Fibroblast of villous mesenchyme (primary cell): ENCODE measurements around the gene CASP7. TPM values are rescaled to one million over a fixed set of nuclear protein-coding genes. Genes with fewer than 3 reads are reported as not detected.

Experiments used
- DNase-seq: peaks from one replicate; pipeline ENCODE4 v3.0.0-alpha.2; 2010; ENCODE audit warnings: low read depth
- H3K4me3 ChIP-seq: 2 replicates; pipeline ENCODE4 v1.5.1; 2011; ENCODE audit warnings: low read depth, mild to moderate bottlenecking, low read length
- total RNA-seq: library from RNA; depleted of rRNA; stranded (reverse); fragments of >200 nt; gene quantifications from 2 replicates; pipeline ENCODE4 v1.2.3, GENCODE V29; 2012
- TF ChIP-seq, protein P1 (sequence below): IDR thresholded peaks from 2 replicates; pipeline ENCODE4 v1.5.1; 2012; ENCODE audit warnings: low read depth, mild to moderate bottlenecking, low read length; ENCODE audit not compliant: insufficient read depth

Gene CASP7
- 24.8 and 35.4 TPM in 2 replicates for total RNA-seq

DNA sequence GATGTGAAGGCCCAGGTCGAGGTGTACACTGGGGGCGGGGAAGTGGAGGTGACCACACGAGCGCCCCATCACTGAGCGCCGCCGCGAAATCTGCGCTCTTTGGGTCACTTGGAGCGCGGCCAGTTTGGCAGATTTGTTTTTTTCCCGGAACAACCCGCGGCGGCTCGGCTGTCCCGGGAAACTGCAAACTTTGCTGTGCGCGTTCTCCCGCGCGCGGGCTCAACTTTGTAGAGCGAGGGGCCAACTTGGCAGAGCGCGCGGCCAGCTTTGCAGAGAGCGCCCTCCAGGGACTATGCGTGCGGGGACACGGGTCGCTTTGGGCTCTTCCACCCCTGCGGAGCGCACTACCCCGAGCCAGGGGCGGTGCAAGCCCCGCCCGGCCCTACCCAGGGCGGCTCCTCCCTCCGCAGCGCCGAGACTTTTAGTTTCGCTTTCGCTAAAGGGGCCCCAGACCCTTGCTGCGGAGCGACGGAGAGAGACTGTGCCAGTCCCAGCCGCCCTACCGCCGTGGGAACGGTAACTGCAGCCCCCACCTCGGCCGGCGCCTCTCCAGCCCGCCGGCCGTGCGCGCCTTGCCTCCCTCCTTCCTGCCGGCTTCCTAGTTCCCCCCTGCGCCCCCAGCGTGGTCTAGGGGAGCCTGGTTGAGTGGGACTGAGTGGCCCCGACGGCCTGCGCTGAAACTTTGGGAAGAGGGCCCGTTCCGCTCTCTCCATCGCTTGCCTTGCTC, at the start of gene CASP7:
CASP7 (plus strand) TSS at position 450 of the 727 bp plus-strand sequence. CDS start 17,582 bp downstream, outside the sequence.
- TF ChIP-seq, protein P1, sequence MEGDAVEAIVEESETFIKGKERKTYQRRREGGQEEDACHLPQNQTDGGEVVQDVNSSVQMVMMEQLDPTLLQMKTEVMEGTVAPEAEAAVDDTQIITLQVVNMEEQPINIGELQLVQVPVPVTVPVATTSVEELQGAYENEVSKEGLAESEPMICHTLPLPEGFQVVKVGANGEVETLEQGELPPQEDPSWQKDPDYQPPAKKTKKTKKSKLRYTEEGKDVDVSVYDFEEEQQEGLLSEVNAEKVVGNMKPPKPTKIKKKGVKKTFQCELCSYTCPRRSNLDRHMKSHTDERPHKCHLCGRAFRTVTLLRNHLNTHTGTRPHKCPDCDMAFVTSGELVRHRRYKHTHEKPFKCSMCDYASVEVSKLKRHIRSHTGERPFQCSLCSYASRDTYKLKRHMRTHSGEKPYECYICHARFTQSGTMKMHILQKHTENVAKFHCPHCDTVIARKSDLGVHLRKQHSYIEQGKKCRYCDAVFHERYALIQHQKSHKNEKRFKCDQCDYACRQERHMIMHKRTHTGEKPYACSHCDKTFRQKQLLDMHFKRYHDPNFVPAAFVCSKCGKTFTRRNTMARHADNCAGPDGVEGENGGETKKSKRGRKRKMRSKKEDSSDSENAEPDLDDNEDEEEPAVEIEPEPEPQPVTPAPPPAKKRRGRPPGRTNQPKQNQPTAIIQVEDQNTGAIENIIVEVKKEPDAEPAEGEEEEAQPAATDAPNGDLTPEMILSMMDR, result no peak
- DNase-seq, result peak; percentile 88
- peak within 1 kb of the TSS; percentile 99 for H3K4me3 ChIP-seq

DNA sequence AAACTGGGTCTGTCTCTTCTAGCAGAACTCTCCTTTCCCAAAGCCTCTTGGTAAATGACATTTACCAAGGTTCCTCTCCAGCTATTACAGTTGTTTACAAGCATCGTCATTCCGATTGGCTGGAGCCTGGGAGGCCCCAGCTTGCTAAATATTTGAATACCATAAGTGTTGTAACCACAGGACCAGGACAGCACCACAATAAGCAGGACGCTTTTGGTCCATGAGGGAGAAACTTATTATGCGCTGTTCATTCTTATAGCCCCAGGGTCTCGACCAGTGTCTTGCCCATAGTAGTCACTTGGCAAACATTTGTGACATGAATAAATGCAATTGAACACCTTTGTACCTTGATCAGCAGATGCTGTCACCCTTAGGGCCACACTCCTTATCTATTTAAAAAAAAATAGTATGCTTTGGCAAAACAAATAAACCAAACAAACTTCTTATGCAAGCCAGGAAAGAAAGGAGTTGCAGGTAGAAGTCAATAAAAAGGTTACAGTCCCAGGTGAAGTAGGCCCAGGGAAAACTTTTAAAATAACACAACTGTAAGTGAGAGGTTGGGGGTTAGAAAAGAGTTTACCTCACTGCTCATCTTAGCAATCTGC, 48.7 kb upstream of the CASP7 start:
- TF ChIP-seq, protein P1, result no peak
- DNase-seq, result no peak

DNA sequence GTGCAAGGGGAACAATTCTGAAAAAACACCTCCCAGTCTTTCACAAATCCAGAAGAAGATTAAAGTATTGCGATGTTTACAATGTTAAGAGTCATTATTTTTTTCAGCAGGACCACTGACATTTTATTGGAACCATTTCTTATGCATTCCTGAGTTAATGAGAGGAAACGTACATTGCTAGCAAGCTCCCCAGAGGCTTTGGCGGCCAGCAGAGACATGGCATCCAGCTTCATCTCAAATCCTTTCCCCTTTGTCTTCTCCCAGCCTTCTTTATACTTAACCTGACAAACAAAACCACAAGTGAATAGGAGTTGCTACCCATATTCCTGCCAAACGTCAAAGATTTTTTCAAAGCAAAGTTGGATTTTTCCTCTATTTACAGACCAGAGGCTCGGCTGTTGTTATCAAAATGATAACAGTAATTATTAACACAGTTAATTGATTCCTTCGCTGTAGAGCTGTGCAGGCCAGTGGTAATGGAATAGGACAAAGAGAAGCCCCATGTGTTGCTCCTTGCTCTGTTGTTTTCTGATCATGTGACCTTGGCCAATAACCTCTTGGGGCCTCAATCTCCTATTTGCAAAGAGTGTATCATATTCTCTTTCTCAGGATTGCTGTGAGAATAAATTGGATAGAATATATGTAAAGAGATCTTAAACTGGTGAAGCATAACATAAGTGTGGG, 47.9 kb upstream of the CASP7 start:
- TF ChIP-seq, protein P1, result no peak
- DNase-seq, result no peak
- H3K4me3 ChIP-seq, result no peak overlapping the region

More for the DNA sequence above, 48.7 kb upstream of the CASP7 start:
- no peak overlapping the region for H3K4me3 ChIP-seq

DNA sequence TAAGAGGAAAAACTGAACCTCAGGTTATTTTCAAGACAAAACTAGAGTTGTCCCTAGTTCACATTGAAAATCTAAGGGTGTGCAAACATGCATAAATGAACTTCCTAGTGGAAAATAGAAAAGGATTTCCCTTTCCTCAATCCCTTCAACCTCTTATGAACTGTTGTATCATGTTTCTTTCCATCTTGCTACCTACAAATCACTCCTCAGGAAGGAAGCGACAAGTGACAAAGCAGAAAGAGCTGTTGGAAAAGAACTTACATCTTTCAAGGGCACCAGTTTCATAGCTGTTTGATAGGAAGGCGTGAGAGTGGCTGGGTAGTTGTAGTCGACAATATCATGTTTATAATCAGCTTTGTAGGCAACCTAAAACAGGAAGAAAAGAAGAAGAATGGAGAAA, 39.7 kb upstream of the CASP7 start:
- TF ChIP-seq, protein P1, result no peak
- no peak for DNase-seq

DNA sequence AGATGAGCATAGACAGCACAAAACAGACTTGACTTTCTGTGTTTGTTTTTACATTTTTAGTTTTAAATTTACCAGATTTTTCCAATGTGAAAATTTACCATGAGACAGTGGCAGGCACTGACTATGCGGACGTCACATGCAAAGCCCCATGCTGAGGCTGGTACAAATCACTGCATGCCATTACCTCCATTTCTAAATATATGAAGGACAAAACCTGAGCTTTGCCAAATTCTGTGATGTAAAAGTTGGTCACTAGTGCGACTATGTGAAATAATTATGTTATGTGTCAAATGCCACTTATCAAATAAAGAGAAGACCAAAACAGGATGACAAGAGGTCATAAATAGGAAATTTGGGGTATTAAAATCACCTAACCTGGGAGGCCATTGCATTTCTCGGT, 38.0 kb upstream of the CASP7 start:
- TF ChIP-seq, protein P1, result no peak
- no peak overlapping the region for H3K4me3 ChIP-seq

More for the DNA sequence above, 39.7 kb upstream of the CASP7 start:
- H3K4me3 ChIP-seq, result no peak overlapping the region

DNA sequence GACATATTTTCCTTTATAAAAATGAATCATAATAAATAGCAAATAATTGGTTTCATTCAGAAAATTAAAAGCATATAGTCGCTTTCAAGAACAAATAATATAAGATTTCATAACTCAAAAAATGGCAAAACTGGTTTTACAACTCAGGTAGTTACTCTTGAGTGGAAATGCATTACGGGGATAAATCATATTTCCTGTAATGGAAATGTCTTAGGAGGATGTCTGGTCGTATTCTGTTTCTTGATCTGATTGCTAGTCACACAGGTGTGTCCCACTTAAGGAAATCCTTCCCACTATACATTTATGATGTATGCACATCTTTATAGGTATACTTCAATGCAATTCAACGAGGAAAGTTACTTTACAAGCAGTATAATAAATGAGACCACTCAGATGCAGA, 36.5 kb upstream of the CASP7 start:
- TF ChIP-seq, protein P1, result no peak
- H3K4me3 ChIP-seq, result no peak overlapping the region
- DNase-seq, result no peak

More for the DNA sequence above, 38.0 kb upstream of the CASP7 start:
- no peak for DNase-seq
